ENCODE measurements around the gene TESK2.

Gene TESK2

GRCh38 chr1:45465277-45465676 lies 25.7 kb downstream of the TESK2 start:
- DNase-seq, result no peak

GRCh38 chr1:45458894-45459293 lies 32.1 kb downstream of the TESK2 start:
- DNase-seq, result no peak

- no peak for DNase-seq
Observed at GRCh38 chr1:45456531-45456930, 34.4 kb downstream of the TESK2 start.

GRCh38 chr1:45455162-45455561 lies 35.8 kb downstream of the TESK2 start:
- no peak for DNase-seq

GRCh38 chr1:45454464-45454863 lies 36.5 kb downstream of the TESK2 start:
- DNase-seq, result no peak

- no peak for DNase-seq
Observed at GRCh38 chr1:45452503-45452902, 38.5 kb downstream of the TESK2 start.

GRCh38 chr1:45448357-45448756 lies 42.6 kb downstream of the TESK2 start:
- DNase-seq, result no peak

GRCh38 chr1:45446950-45447672 lies 43.9 kb downstream of the TESK2 start:
- no peak for DNase-seq

- DNase-seq, result no peak
Observed at GRCh38 chr1:45446530-45446929, 44.4 kb downstream of the TESK2 start.

GRCh38 chr1:45444609-45445131 lies 46.3 kb downstream of the TESK2 start:
- DNase-seq, result no peak

GRCh38 chr1:45443580-45444446 lies 47.1 kb downstream of the TESK2 start:
- no peak for DNase-seq

- no peak for DNase-seq
Observed at GRCh38 chr1:45442272-45442671, 48.7 kb downstream of the TESK2 start.

GRCh38 chr1:45437323-45437722 lies 53.6 kb downstream of the TESK2 start:
- no peak for DNase-seq

- no peak for DNase-seq
Observed at GRCh38 chr1:45430490-45430889, 60.5 kb downstream of the TESK2 start.

GRCh38 chr1:45429561-45430159 lies 61.3 kb downstream of the TESK2 start:
- no peak for DNase-seq

- no peak for DNase-seq
Observed at GRCh38 chr1:45423906-45424678, 66.9 kb downstream of the TESK2 start.

- no peak for DNase-seq
Observed at GRCh38 chr1:45421935-45422334, 69.0 kb downstream of the TESK2 start.

GRCh38 chr1:45414746-45415145 lies 76.2 kb downstream of the TESK2 start:
- DNase-seq, result no peak

- no peak for DNase-seq
Observed at GRCh38 chr1:45412899-45413298, 78.1 kb downstream of the TESK2 start.

GRCh38 chr1:45411510-45411899 lies 79.5 kb downstream of the TESK2 start:
- no peak for DNase-seq

GRCh38 chr1:45410850-45411509 lies 80.0 kb downstream of the TESK2 start:
- no peak for DNase-seq

GRCh38 chr1:45409276-45409675 lies 81.7 kb downstream of the TESK2 start:
- no peak for DNase-seq

All from NCI-H2107 (cell line).